Measurements from ENCODE around the gene KCNJ12. TPM values are rescaled to one million over a fixed set of nuclear protein-coding genes. Genes with fewer than 3 reads are reported as not detected.

The KCNJ12 gene
- total and polyA plus RNA-seq, 2 of the 13 experiments (the other 11 are each of a cell fraction or from before 2014, with no cell fraction given): not detected

- H3K9ac ChIP-seq (ENCODE audit: insufficient read depth, low read depth, low read length): no peak overlapping the region
- ATAC-seq (no peak), DNase-seq (ENCODE audit: low spot score) (no peak), FAIRE-seq (no peak)
- CTCF ChIA-PET (ENCODE audit: low intra/inter-chr PET ratio, low total read pairs): no interaction called here
- no peaks in the 10 kb centered on the region for H3K79me2 ChIP-seq (ENCODE audit: insufficient read depth, low read length)
- no TSS peak for BruUV-seq (replicated peaks)
- peaks cover 9 to 63% of the 10 kb centered on the region in 2 experiments for H3K27me3 ChIP-seq (ENCODE audit: control insufficient read depth in 1 of 2, insufficient read depth in 2 of 2, low read length in 2 of 2)
- no peak overlapping the region for H3K4me2 ChIP-seq (ENCODE audit: low read depth, low read length)
- in situ Hi-C loops (cut with HindIII; ENCODE audit: extremely low pct_ligation_motif_present, low pct_unique_long_range_greater_than_20kb): no loop called here
- no peak overlapping the region for H3K4me3 ChIP-seq (replicated peaks in 1 of 3; ENCODE audit: insufficient read depth in 1 of 3, low read depth in 2 of 3, low read length in 3 of 3)
- WGBS (ENCODE audit: low lambda C conversion rate): 8% methylated on average over 5 of the region's 6 CpGs
- POLR2A ChIA-PET: no interaction called here
- no peaks in the 10 kb centered on the region for H4K20me1 ChIP-seq (ENCODE audit: insufficient read depth, low read length)
- H3K9me3 ChIP-seq (ENCODE audit: low read length): no peaks in the 10 kb centered on the region
- no peaks in the 10 kb centered on the region for H3K36me3 ChIP-seq (replicated peaks in 1 of 2; ENCODE audit: control insufficient read depth in 1 of 2, insufficient read depth in 2 of 2, low read length in 2 of 2)
- H3K27ac ChIP-seq (ENCODE audit: extremely low read length, insufficient read depth, low read length): no peak overlapping the region
- intact Hi-C loops (cut with micrococcal nuclease; ENCODE audit: unreplicated experiment): no loop called here
- H2AFZ ChIP-seq (ENCODE audit: low read length): no peak overlapping the region
- TF ChIP-seq PCBP2 (optimal IDR thresholded peaks at IDR 0.05; ENCODE audit: low read depth, low read length, poor library complexity, severe bottlenecking) (no peak), PRDM10 (CRISPR knock-in tag; IDR thresholded peaks at IDR 0.05; ENCODE audit: low read depth) (no peak), MAFG (CRISPR knock-in tag; IDR thresholded peaks at IDR 0.05) (no peak), SNRNP70 (IDR thresholded peaks at IDR 0.05; ENCODE audit: low read depth, low read length) (no peak)
- H3K4me1 ChIP-seq (ENCODE audit: insufficient read depth, low read length): no peaks in the 10 kb centered on the region
These were observed 5.0 kb downstream of the KCNJ12 start for GRCh38 chr17:21381076-21381706.

All from HepG2 (cell line).